NB4 (cell line): ENCODE measurements around the gene GOLGA1.

Experiments used
- CTCF ChIP-seq: IDR thresholded peaks from one replicate; pipeline ENCODE4 v1.5.1; 2012; ENCODE audit warnings: low read depth, low read length
- TF ChIP-seq, protein P1 (sequence below): IDR thresholded peaks from 2 replicates; pipeline ENCODE4 v1.6.1; 2011; ENCODE audit warnings: low read depth, low read length

DNA sequence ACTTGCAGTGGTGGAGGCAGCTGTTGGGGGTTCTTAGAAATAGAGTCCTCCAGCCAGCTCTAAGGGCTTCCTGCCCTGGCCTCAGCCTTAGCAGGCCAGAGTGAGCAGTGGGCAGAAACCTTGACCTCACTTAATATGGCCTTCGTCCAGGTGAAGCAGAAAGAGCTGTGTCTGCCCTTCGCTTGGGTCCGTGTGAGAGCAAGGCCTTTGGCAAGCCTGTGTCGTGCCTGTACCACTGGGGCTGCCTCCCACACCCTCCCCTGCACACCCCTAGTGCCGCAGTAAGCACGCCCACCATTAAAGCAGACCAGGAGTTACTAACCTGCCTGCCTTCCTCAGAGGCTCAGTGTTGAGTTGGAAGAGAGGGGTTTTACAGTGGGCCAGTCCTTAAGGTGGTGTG, 65.4 kb downstream of the GOLGA1 start:
- TF ChIP-seq, protein P1, sequence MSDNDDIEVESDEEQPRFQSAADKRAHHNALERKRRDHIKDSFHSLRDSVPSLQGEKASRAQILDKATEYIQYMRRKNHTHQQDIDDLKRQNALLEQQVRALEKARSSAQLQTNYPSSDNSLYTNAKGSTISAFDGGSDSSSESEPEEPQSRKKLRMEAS: no peak
- no peak for TF ChIP-seq CTCF
